Smooth muscle cell (in vitro differentiated cells): ENCODE measurements around the gene R3HCC1L. TPM values are rescaled to one million over a fixed set of nuclear protein-coding genes. Genes with fewer than 3 reads are reported as not detected.
A peak's percentile ranks its signal among the peaks of the same experiment; 100 is the strongest.

ENCODE experiments used
- DNase-seq: peaks from one replicate; lab custom pipeline; 2025; ENCODE audit not compliant: unreplicated experiment; lab: John Stamatoyannopoulos, UW
- H2AFZ ChIP-seq: fragments of 200-600 bp; sonication (generic); 2 replicates; pipeline ENCODE4 v1.6.0; 2016; ENCODE audit warnings: antibody characterized with exemption, low read depth, mild to moderate bottlenecking
- H3F3A ChIP-seq: fragments of 200-600 bp; sonication (generic); 2 replicates; pipeline ENCODE4 v1.6.0; 2017; ENCODE audit warnings: antibody characterized with exemption, low read depth
- H3K27ac ChIP-seq: fragments of 200-600 bp; sonication (generic); 2 replicates; pipeline ENCODE4 v1.5.1; 2016; ENCODE audit warnings: low read depth, mild to moderate bottlenecking
- H3K27me3 ChIP-seq: fragments of 200-600 bp; sonication (generic); 2 replicates; pipeline ENCODE4 v1.6.1; 2016; ENCODE audit warnings: low read depth, mild to moderate bottlenecking
- H3K36me3 ChIP-seq: fragments of 200-600 bp; sonication (generic); 2 replicates; pipeline ENCODE4 v1.5.1; 2016; ENCODE audit warnings: low read depth
- H3K4me1 ChIP-seq: fragments of 200-600 bp; sonication (generic); 2 replicates; pipeline ENCODE4 v1.5.1; 2016; ENCODE audit warnings: low read depth
- H3K4me2 ChIP-seq: fragments of 200-600 bp; sonication (generic); 2 replicates; pipeline ENCODE4 v1.6.0; 2016; ENCODE audit warnings: mild to moderate bottlenecking
- H3K4me3 ChIP-seq: fragments of 200-600 bp; sonication (generic); 2 replicates; pipeline ENCODE4 v1.5.1; 2016; ENCODE audit warnings: mild to moderate bottlenecking
- H3K79me2 ChIP-seq: fragments of 200-600 bp; sonication (generic); 2 replicates; pipeline ENCODE4 v1.6.0; 2016; ENCODE audit warnings: low read depth, mild to moderate bottlenecking
- H3K9ac ChIP-seq: fragments of 200-600 bp; sonication (generic); 2 replicates; pipeline ENCODE4 v1.6.0; 2016; ENCODE audit warnings: low read depth
- H3K9me3 ChIP-seq: fragments of 200-600 bp; sonication (generic); replicated peaks from 2 replicates; pipeline ENCODE4 v1.5.1; 2016; ENCODE audit warnings: low read depth
- H4K20me1 ChIP-seq: fragments of 200-600 bp; sonication (generic); 2 replicates; pipeline ENCODE4 v1.6.0; 2016; ENCODE audit warnings: low read depth
- CTCF ChIP-seq: fragments of 200-600 bp; sonication (generic); IDR thresholded peaks from 2 replicates; pipeline ENCODE4 v1.5.1; 2017; ENCODE audit warnings: borderline replicate concordance, mild to moderate bottlenecking, antibody characterized with exemption; ENCODE audit not compliant: insufficient read depth, poor library complexity, severe bottlenecking
- WGBS: methylation state at CpG from one replicate; pipeline ENCODE4 v1.1.7; 2016; ENCODE audit warnings: low lambda C conversion rate; 5-methylcytosine and 5-hydroxymethylcytosine counted together
- polyA plus RNA-seq: library from polyadenylated mRNA; unstranded; fragments of >200 nt; fragmentation: Nextera tagmentation; extraction: Ambion mirVana; gene quantifications from 2 replicates; pipeline ENCODE4 v1.2.1, GENCODE V29; 2016
- total RNA-seq: library from RNA; depleted of rRNA; stranded (reverse); fragments of >200 nt; gene quantifications from 2 replicates; pipeline ENCODE4 v1.2.3, GENCODE V29; 2014

Gene R3HCC1L
- total and polyA plus RNA-seq, 2 experiments from 2014 or later: 11.4 to 12.2 TPM

GRCh38 chr10:98261436-98262277, 127.2 kb downstream of the R3HCC1L start:
- H2AFZ ChIP-seq: no peak overlapping the region
- H3K4me3 ChIP-seq: no peak overlapping the region
- no peak for DNase-seq
- H3K9ac ChIP-seq: no peak overlapping the region
- no peaks in the 10 kb centered on the region for H3K27me3 ChIP-seq
- no peak overlapping the region for H3K4me2 ChIP-seq
- no peak for TF ChIP-seq CTCF
- H3K4me1 ChIP-seq: peaks cover 7% of the 10 kb centered on the region
- no peaks in the 10 kb centered on the region for H4K20me1 ChIP-seq
- H3K9me3 ChIP-seq: no peaks in the 10 kb centered on the region
- H3K27ac ChIP-seq: no peak overlapping the region
- no peaks in the 10 kb centered on the region for H3K79me2 ChIP-seq
- H3F3A ChIP-seq: no peaks in the 10 kb centered on the region
- 90% methylated on average over 15 of the region's 15 CpGs for WGBS
- no peaks in the 10 kb centered on the region for H3K36me3 ChIP-seq

- no peak for DNase-seq
- H3K9ac ChIP-seq: no peak overlapping the region
- 84% methylated on average over 7 of the region's 7 CpGs for WGBS
- no peak overlapping the region for H2AFZ ChIP-seq
- H3K9me3 ChIP-seq: no peaks in the 10 kb centered on the region
- no peak overlapping the region for H3K4me3 ChIP-seq
- no peaks in the 10 kb centered on the region for H3K79me2 ChIP-seq
- H3K36me3 ChIP-seq: no peaks in the 10 kb centered on the region
- no peaks in the 10 kb centered on the region for H3F3A ChIP-seq
- peak; percentile 20 for TF ChIP-seq CTCF
- no peaks in the 10 kb centered on the region for H4K20me1 ChIP-seq
- H3K4me1 ChIP-seq: peaks cover 7% of the 10 kb centered on the region
- no peaks in the 10 kb centered on the region for H3K27me3 ChIP-seq
- no peak overlapping the region for H3K27ac ChIP-seq
- H3K4me2 ChIP-seq: no peak overlapping the region
Measured at GRCh38 chr10:98262571-98262970, 128.1 kb downstream of the R3HCC1L start.

GRCh38 chr10:98263088-98263487, 128.6 kb downstream of the R3HCC1L start:
- H3K4me3 ChIP-seq: no peak overlapping the region
- no peaks in the 10 kb centered on the region for H3K9me3 ChIP-seq
- H3K27me3 ChIP-seq: no peaks in the 10 kb centered on the region
- no peak overlapping the region for H3K9ac ChIP-seq
- TF ChIP-seq CTCF: no peak
- H3K79me2 ChIP-seq: no peaks in the 10 kb centered on the region
- H3K27ac ChIP-seq: no peak overlapping the region
- WGBS: 93% methylated on average over 7 of the region's 7 CpGs
- H4K20me1 ChIP-seq: no peaks in the 10 kb centered on the region
- H3F3A ChIP-seq: no peaks in the 10 kb centered on the region
- DNase-seq: no peak
- peaks cover 7% of the 10 kb centered on the region for H3K4me1 ChIP-seq
- no peaks in the 10 kb centered on the region for H3K36me3 ChIP-seq
- H3K4me2 ChIP-seq: no peak overlapping the region
- H2AFZ ChIP-seq: no peak overlapping the region
